Loucy (cell line): Measurements from ENCODE around the gene COL6A1.

ENCODE experiments used
- EZH2phosphoT487 ChIP-seq: fragments of 200-600 bp; IDR thresholded peaks from 2 replicates; pipeline ENCODE4 v1.6.1; 2018; ENCODE audit warnings: antibody characterized with exemption, mild to moderate bottlenecking, moderate library complexity, borderline replicate concordance
- TF ChIP-seq, protein P1 (sequence below): fragments of 200-600 bp; sonication (generic); conservative IDR thresholded peaks from 2 replicates; pipeline ENCODE4 v1.5.1; 2014; ENCODE audit warnings: mild to moderate bottlenecking, antibody characterized with exemption, low read length

DNA sequence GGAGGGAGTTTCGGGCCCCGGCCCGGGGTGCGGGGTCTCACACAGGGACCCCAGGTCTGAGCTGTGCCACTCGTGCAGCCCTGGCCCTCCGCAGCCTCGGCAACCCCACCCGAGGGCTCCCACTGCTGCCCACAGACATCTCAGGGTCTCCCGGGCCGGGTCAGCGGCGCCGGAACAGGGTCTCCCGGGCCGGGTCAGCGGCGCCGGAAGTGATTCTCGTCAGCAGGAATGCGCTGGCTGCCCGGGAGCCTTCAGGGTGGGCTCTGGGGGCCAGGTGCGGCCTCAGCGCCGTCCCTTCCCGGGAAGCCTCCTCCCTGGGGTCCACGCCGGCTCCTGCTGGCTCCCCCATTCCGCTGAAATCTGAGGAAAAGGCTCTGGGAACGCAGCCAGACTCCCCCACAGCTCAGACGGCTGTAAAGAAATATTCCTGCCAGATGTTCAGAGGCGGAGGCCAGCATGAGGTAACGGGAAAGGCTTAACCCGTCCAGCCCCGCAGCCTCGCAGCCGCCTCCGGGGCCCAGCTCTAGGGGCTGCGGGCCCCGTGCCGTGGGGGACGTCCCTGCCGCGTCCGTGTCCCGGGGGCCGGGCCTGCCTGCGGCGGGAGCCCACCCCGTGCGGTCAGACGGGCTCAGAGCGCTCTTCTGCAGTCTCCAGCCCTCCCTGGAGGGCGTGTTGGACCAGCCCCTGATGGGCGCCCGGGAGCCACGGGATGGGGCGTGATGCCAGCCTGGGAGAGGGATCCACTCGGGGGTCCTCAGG is 8.7 kb upstream of the COL6A1 start:
- TF ChIP-seq, protein P1, sequence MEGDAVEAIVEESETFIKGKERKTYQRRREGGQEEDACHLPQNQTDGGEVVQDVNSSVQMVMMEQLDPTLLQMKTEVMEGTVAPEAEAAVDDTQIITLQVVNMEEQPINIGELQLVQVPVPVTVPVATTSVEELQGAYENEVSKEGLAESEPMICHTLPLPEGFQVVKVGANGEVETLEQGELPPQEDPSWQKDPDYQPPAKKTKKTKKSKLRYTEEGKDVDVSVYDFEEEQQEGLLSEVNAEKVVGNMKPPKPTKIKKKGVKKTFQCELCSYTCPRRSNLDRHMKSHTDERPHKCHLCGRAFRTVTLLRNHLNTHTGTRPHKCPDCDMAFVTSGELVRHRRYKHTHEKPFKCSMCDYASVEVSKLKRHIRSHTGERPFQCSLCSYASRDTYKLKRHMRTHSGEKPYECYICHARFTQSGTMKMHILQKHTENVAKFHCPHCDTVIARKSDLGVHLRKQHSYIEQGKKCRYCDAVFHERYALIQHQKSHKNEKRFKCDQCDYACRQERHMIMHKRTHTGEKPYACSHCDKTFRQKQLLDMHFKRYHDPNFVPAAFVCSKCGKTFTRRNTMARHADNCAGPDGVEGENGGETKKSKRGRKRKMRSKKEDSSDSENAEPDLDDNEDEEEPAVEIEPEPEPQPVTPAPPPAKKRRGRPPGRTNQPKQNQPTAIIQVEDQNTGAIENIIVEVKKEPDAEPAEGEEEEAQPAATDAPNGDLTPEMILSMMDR, result no peak
- no peak for TF ChIP-seq EZH2phosphoT487
